SK-N-MC (cell line): ENCODE data around the gene LCN15.

Experiments
- EZH2 ChIP-seq: fragments of 200-600 bp; sonication (generic); IDR thresholded peaks from one replicate; pipeline ENCODE4 v1.6.1; 2017; ENCODE audit warnings: antibody characterized with exemption
- FOXP2 ChIP-seq: optimal IDR thresholded peaks from 2 replicates; pipeline ENCODE3; 2011; ENCODE audit warnings: mild to moderate bottlenecking, moderate library complexity; ENCODE audit not compliant: insufficient read depth; ENCODE audit errors: extremely low read length, control extremely low read depth
- POLR2AphosphoS5 ChIP-seq: IDR thresholded peaks from 2 replicates; pipeline ENCODE4 v1.6.1; 2012; ENCODE audit warnings: mild to moderate bottlenecking, low read depth, low read length, borderline replicate concordance

DNA sequence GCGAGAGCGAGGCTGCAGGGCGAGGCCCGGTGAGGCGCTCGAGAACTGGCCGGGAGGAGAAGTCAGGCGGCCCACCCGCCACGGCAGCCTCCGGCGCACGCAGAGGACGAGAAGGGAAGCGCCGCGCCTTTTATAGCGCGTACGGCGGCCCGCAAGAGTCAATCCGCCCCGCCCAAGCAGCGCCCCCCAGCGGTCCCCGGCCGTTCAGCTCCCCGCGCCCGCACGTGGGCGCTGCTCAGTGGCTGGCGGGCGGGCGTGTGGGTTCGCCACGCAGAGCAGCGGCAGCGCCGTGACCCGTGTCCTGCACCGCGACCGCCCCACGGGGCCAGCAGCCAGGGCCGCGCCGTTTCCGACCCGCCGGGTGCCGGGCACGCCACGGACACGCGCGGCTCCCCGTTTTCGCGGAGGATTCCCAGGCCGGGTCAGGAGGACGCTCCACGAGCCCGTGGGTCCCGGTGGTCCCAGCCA, 36.2 kb downstream of the LCN15 start:
- TF ChIP-seq EZH2 (no peak), POLR2AphosphoS5 (peak; percentile 98), FOXP2 (no peak)
